ENCODE measurements around the gene AUP1. TPM values are rescaled to one million over a fixed set of nuclear protein-coding genes. Genes with fewer than 3 reads are reported as not detected.

The AUP1 gene
- total RNA-seq, 1 donor from 2014 or later, result 50.0 TPM

DNA sequence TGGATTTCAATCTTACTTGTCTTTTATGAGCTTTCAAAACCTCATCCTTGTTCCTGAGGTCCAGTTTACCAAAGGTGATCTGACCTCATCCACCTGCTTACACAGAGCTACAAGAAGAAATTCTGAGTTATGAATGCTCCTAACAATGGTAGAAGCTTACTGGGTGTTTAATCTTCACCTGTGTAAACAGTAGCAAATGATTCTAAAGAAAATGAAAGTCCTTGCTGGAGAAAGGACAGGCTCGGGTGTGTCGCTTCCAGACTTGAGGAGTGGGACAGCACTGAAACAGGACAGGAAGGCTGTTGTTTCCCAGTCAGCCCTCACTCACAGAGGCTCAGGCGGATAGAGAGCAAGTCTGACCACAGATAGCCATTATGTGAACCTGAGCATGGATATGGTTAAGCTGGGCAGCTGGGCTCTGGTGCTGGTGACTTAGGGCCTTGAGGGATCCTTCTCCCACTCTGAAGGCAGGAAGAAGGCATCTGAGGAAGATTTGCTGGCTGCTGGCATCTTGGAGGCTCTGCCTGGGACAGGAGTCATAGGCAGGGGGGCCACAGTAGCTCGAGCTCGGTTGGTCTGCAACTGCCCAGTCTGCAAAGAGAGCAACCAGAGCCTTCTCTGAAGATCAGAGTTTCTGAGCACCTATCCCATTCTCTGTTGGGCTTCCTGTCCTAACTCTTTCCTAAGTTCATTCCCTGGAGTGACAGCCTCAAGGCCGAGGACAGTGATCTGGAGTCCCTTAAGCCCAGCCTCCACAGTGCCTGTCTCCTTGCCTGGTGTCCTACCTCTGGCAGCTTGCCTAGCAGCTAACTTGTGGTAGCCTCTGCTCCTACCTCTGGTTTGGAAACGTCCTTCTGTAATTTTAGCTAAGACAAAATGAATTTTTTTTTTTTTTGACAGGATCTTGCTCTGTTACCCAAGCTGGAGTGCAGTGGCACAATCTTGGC, 29.1 kb upstream of the AUP1 start:
- no peak for DNase-seq (ENCODE audit: low spot score)
- intact Hi-C loops (cut with DNase I), result no loop called here

DNA sequence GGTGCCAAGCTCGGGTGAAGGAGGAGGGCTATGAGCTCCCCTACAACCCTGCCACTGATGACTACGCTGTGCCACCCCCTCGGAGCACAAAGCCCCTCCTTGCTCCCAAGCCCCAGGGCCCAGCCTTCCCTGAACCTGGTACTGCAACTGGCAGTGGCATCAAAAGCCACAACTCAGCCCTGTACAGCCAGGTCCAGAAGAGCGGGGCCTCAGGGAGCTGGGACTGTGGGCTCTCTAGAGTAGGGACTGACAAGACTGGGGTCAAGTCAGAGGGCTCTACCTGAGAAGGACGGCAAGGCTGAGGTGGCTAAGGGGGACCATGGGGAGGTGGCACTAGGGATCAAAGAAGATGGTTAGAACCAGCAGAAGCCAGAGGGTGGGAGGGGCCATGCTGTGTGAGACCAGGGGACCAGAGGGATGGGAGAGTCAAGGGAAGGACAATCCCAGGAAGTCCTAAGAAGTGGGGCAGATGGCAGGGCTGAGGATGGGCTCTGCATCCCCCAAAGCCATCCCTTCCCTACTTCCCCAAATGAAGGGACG, 27.4 kb upstream of the AUP1 start:
- no peak for DNase-seq (ENCODE audit: low spot score)
- intact Hi-C loops (cut with DNase I), result no loop called here

DNA sequence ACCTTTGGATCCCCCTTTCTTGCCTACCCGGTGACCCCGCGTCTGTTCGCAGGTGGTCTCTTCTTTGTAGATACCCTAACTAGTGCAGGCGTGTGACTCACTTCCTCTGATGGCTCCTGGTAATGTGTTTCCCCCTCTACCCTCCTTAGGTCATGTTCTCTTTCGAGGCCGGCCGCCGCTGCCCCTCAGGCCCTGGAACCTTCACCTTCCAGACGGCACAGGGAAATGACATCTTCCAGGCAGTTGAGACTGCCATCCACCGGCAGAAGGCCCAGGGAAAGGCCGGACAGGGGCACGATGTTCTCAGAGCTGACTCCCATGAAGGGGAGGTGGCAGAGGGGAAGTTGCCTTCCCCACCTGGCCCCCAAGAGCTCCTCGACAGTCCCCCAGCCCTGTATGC, 26.7 kb upstream of the AUP1 start:
- intact Hi-C loops (cut with DNase I), result no loop called here
- no peak for DNase-seq (ENCODE audit: low spot score)

DNA sequence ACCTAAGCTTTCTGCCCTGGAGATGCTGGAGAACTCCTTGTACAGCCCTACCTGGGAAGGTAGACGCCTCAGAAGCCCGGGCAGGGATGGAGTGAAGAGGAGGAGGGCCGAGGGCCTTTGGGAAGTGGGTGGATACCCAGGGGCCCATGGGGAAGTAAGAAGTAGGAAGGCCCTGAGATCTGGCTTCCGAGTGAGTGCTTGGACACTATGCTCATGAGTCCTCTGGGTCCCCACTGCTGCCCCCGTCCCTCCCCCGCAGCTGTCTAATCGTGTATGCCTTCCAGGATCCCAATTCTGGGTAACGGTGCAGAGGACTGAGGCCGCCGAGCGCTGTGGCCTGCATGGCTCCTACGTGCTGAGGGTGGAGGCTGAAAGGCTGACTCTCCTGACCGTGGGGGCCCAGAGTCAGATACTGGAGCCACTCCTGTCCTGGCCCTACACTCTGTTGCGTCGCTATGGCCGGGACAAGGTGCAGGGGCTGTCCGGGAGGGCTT, 26.2 kb upstream of the AUP1 start:
- no peak for DNase-seq (ENCODE audit: low spot score)
- intact Hi-C loops (cut with DNase I), result no loop called here

DNA sequence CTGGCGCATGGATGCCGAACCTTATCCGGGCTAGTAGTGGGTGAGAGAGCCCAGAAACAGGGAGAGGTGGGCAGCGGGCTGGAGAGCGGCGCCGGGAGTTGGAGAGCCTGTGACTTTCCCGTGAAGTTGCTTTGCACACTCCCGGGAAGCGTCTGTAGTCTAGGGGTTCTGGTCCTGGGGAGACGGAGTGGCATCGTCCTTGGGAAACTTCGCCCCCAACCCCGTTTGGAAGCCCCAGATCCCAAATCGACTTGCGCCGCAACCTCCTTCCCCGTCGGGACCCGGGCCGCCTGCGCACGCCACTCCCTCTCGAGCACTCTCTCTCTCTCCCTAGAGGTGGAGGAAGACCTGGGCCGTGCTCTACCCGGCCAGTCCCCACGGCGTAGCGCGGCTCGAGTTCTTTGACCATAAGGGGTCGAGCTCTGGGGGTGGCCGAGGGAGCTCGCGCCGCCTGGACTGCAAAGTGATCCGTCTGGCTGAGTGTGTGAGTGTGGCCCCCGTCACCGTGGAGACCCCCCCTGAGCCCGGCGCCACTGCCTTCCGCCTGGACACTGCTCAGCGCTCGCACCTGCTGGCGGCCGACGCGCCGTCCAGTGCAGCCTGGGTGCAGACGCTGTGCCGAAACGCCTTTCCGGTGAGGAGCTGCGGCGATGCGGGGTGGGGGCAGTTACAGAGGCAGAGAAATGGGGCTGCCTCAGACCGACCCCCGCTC, 25.5 kb upstream of the AUP1 start:
- intact Hi-C loops (cut with DNase I), result loop anchor here (1.0 kb wide), 1 partner anchor 26 kb away; the partner anchor contains the start of genes AUP1 and HTRA2
- DNase-seq (ENCODE audit: low spot score), result peak; percentile 83

DNA sequence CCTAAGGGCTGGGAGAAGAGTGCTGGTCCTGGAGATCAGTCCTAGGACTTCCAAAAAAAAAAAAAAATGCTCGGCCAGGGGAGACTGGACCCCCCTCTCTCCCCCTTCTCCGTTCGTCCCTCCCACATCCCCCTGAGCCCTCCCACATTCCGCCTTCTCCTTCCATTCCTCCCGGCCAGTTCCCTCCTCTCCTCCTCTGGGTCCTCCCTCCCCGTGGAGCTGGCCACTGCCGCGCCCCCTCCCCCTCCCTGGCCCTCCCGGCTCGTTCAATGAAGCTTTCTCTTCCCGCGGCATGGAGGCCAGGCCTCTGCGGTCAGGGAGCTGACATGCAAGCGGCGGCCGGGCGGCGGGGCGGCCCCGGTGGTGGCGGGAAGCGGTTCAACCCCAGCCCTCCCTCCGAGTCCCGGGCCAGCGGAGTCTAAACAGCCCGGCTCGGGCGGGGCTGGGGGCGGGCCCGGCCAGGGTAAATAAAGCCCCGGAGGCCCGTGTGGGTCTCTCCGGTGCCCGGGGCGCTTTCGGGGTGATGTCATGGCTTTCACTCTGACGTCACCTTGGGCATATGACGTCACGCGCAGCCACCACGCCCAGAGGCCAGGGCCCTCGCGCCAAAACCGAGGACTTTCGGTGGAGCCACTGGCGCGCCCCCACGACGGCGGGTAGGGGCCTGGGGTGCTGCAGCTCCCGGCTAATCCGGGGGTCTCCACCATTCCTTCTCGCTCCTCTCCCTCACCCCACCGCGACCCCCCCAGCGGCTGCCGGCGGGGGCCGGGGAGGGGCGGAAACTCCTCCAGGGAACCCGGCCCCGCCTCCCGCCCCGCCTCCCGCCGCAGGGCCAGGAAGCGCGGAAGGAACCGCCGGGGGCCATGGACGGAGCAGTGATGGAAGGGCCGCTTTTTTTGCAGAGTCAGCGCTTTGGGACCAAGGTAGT, 24.6 kb upstream of the AUP1 start, which contains the start of the genes DOK1 and LOXL3:
TSS of gene DOK1 (plus strand) at position 829 of the 928 bp plus-strand sequence. CDS start at position 864, 35 bp downstream.
TSS of gene LOXL3 (minus strand) at position 51 of the 928 bp plus-strand sequence. CDS start 1,308 bp downstream, outside the sequence.
- DNase-seq (ENCODE audit: low spot score), result peak; percentile 96
- intact Hi-C loops (cut with DNase I), result loop anchor here (1.0 kb wide), 1 partner anchor 25 kb away; the partner anchor contains the start of genes AUP1 and HTRA2

DNA sequence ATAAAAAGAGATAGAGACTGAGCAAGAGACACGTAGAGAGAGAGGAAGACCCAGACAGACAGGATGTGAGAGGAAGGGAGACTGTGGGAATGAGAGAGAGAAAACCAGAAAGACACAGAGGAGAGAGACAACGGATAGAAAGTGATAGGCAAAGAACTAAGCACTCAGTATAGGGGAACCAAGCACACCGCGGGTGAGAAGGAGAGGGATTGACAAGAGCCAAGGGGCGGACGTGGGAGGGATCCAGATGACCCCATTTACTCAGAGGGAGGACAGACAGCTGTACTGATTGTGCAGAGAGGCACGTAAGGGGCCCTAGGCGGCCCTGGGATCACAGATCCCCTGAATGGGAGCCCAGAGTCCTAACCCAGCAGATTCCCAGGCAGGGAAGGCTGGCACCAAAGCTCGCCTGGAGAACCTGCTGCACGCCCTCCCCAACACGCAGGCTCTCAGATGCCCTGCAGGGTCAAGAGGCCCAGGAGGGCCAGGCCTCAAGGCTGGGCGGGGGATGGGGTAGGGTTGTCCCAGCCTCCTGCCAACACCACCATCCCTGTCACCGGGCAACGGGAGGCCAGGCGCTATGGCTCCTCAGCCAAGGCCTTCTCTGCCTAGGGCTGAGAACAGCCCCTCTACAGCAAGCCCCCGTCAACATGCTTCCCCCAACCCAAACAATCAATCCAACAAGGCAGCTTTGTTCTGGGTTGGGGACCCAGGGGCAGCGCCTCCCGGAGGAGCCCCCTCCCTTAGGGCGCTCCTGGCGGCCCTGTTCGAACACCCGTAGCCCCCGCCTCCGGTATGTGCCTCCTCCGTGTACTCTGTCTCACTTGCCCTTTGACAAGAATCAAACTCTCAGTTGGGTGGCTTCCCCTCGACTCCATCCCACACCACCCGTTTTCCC, 23.7 kb upstream of the AUP1 start:
- DNase-seq (ENCODE audit: low spot score), result peak; percentile 64
- intact Hi-C loops (cut with DNase I), result no loop called here

DNA sequence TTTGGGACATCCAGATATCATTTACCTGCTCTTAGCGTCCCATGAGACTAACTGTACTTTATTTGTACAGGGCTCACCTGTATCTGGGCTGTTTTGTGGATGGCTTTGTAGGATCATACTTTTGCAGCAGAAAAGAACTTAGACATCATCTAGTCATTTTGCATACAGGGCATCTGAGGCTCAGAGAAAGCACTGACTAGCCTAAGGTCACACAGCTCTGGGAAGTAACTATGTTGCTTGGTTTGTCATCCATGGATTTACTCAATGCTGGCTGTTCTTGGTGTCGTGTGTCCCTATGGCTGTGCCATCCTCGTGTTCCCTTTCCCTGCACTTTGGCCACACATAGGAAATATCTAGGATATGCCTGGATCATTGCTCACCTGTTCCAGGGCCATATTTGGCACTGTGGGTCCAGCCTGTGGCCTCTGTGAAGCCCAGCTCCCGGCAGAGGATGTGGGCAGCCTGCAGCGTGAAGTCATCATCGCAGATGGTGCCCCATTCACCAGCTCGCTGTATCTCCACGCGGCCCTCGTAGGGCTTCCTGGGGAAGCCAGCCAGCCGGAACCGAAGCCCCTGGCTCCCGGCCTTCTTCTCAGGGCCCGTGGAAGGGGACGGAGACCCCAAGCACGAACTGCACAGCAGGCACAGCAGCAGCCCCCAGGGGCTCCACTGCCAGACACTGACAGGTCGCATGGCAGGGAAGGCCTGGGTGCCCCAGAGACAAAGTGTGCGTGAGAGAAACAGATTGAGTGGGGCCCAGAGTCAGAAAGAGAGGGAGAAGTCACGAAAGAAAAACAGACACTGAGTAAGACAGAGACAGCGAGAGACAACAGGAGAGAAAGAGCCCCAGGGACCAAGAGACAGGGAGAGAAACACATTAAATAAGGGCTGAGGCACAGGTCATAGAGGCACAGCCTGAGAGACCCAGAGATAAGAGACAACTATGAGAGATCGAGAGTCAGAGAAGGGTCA, 22.7 kb upstream of the AUP1 start:
- intact Hi-C loops (cut with DNase I), result no loop called here
- peak; percentile 69 for DNase-seq (ENCODE audit: low spot score)

DNA sequence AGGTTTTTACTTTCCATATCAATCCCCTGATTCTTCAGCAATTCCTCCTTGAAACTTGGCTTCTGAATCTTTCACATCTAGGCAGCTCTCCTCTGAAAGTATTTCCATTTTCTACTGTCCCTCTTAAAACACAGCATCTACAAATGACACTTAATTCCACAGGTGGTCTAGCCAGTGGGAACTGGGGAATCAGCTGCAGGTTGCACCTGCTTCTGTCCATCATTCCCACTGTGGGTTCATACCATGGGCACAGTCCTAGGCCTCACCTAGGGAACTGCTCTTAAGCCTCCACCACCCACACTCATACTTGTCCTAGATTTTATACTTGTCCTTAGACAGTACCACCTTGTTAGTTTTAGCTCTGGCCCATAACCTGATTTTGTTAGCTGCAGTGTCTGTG, 22.0 kb upstream of the AUP1 start:
- intact Hi-C loops (cut with DNase I), result no loop called here

DNA sequence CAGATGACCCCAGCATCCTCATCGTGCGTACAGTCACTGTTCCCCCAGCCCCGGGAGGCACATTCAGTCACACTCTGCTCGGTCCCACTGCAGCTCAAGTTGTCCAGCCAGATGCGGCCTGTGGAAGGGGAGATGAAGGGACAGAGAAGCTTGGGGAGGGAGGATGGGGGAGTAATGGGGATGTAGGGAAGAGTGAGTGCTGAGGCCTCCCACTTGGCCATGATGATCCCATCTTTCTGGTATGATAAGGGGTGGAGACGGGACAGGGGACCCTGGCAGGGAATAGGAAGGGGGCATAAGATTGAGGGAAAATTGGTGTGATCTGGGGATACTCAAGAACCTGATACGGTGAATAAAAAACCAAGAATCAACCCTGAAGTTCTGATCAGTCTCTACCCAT, 20.7 kb upstream of the AUP1 start:
- peak; percentile 38 for DNase-seq (ENCODE audit: low spot score)
- intact Hi-C loops (cut with DNase I), result no loop called here

More for the DNA sequence above, 22.0 kb upstream of the AUP1 start:
- DNase-seq (ENCODE audit: low spot score), result peak; percentile 15

DNA sequence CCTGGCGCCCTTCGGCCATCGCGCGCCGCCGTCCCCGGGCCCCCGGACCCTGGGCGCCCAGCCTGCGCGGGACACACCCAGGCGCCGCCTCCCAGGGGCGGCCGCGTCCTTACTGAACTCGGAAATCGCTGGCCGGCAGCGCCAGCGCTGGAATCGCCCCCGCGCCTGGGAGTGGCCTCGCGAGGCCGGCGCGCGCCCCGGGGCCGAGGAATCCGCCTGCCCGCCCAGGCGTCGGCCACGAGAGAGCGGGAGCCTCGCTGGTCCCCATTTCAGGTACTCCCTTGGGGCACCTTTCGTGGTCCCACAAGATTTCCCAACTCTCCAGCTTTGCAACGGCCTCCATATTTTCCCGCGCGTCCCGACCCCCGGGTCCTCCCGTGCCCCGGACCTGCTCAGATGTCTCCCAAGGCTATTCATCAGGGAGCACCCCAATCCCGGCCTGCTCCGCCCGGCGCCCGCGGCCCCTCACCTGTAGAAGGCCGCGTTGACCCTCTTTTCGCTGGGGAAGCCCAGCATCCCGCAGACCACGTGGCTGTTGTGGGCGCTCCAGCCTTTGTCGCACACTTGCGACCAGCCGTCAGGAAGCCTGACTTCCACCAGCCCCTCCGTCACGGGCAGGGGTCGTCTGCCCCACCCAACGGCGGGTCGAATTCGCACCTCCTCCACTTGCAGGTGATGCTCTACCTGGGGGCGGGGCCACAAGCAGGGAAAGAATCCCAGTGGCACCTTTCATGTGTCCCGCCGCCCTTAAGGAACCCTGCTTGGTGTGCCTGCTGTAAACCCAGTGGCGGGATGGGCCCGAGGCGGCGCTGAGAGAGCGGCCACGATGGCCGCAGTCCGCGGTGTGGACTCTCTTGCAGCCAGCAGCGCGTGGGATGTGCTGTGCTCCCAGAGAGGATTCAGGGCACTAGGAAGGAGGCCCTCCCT, 19.7 kb upstream of the AUP1 start:
- intact Hi-C loops (cut with DNase I), result loop anchor here (2.0 kb wide), 1 partner anchor 18 kb away; no protein-coding TSS in a partner anchor
- DNase-seq (ENCODE audit: low spot score), result peak; percentile 84

DNA sequence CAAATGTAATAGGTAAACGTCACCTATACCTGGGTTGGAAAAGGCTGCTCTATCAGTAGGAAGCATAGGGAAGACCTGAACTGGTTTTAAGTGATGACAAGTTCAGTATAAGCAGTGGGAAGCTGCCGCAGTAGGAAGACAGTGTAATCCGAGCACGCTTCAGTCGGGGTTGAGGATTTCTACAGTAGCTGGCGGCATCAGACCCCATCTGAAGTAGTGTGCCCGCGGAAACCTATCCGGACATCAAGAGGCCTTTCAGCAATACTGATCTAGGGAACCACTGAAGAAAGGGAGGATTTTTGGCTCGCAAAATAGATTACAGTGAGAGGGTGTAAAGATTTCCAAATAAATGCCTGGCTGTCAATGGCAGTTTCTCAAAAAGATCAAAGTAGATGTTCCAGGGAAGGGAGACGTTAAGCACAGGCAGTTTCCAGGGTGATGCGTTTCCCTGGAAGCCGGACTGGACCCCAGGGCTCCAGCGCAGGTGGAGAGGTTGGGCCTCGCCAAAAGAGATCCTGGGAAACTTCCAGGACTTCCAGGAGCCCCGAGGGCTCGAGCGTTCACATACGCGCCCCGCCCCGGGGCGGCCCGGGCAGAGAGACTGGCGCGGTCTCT, 18.9 kb upstream of the AUP1 start:
- intact Hi-C loops (cut with DNase I), result loop anchor here (2.0 kb wide), 1 partner anchor 18 kb away; no protein-coding TSS in a partner anchor
- peak; percentile 26 for DNase-seq (ENCODE audit: low spot score)

DNA sequence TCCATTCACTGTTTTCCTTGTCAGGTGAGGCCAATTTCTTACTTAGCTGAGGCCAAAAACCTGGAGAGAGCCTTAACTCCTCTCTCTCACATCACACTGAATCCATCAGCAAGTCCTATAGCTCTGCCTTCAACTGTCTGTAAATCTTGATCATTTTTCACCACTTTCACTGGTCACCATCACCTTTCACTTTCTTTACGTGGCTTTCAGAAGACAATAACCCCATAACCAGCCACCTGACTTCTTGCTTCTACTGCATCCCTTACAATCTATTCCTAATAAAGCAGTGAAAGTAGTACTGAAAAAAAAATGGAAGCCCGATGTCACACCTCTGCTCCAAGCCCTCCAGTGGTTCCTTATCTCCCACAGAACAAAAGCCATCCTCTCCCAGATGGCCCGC, 16.5 kb upstream of the AUP1 start:
- intact Hi-C loops (cut with DNase I), result no loop called here
- peak; percentile 14 for DNase-seq (ENCODE audit: low spot score)

DNA sequence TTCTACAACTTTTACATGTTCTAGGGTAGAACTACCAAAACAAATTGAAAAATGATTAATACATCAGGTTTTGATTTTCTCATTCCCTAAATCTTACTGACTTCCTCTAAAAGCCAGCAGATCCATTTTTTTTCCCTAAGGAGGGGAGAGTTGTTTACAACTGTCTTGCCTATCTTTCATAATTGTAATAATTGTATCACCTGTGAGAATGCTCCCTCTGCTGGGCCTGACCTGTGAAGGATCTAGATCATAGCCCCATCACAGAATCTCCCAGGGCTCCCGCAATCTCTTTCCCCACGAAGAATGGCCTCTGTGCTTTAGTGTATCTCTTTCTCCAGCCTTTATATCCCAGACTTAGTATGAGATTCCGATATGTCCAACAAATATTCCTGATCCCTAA, 15.1 kb upstream of the AUP1 start:
- intact Hi-C loops (cut with DNase I), result no loop called here
- peak; percentile 10 for DNase-seq (ENCODE audit: low spot score)

DNA sequence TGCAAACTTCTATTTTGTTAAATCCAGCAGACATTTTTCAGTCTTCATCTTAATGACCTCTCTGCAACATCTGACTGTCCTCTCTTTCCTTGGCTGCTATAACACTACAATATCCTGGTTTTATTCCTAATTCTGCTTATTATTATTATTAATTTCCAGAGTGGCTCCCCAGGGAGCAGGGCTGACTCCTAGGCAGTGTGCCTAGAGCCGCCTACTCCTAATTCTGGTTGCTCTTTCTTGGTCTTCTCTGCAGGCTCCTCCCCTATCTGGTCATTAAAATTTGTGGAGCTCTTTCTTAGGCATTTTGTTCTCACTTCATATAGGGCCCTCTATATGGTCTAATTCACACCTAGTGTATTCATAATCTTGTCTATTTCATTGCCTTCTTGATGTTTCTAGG, 13.5 kb upstream of the AUP1 start:
- DNase-seq (ENCODE audit: low spot score), result peak; percentile 33
- intact Hi-C loops (cut with DNase I), result no loop called here
